OCI-LY7 (cell line): Measurements from ENCODE around the gene STYK1. TPM values are rescaled to one million over a fixed set of nuclear protein-coding genes. Genes with fewer than 3 reads are reported as not detected.
A peak's percentile ranks its signal among the peaks of the same experiment; 100 is the strongest.

Experiments used
- BruUV-seq: library from RNA; stranded (reverse); fragments of 400-500 nt; replicated peaks from 2 replicates; lab custom pipeline; 2021; lab: Mats Ljungman, UMichigan
- CTCF ChIA-PET: fragments of 300-600 bp; sonication (Branson Sonifier 250); formaldehyde crosslinking; loops from one replicate; lab custom pipeline; 2022; ENCODE audit warnings: antibody characterized with exemption; ENCODE audit not compliant: unreplicated experiment; lab: Charles Lee
- POLR2A ChIA-PET: fragments of 300-600 bp; sonication (Branson Sonifier 250); formaldehyde crosslinking; loops from one replicate; lab custom pipeline; 2022; ENCODE audit warnings: antibody characterized with exemption; lab: Charles Lee
- DNase-seq: peaks from one replicate; pipeline ENCODE4 v3.0.0-alpha.2; 2015; ENCODE audit warnings: low spot score
- H2AFZ ChIP-seq: fragments of 200-600 bp; sonication (generic), shearing (Covaris generic); 2 replicates; pipeline ENCODE4 v1.6.1; 2014; ENCODE audit warnings: mild to moderate bottlenecking, antibody characterized with exemption, low read length, moderate library complexity
- H3K27ac ChIP-seq: fragments of 200-600 bp; sonication (generic); 2 replicates; pipeline ENCODE4 v1.5.1; 2014; ENCODE audit warnings: mixed run types, low read depth, mild to moderate bottlenecking, moderate library complexity, low read length, inconsistent platforms; ENCODE audit not compliant: poor library complexity, severe bottlenecking
- H3K36me3 ChIP-seq: fragments of 200-600 bp; sonication (generic); 2 replicates; pipeline ENCODE4 v1.6.1; 2014; ENCODE audit warnings: mild to moderate bottlenecking, antibody characterized with exemption, low read length, moderate library complexity, mixed read lengths; ENCODE audit not compliant: insufficient read depth
- H3K4me1 ChIP-seq: fragments of 200-600 bp; sonication (generic); 2 replicates; pipeline ENCODE4 v1.5.1; 2014; ENCODE audit warnings: mild to moderate bottlenecking, low read length; ENCODE audit not compliant: insufficient read depth, poor library complexity, severe bottlenecking
- H3K4me2 ChIP-seq: fragments of 200-600 bp; sonication (generic); 2 replicates; pipeline ENCODE4 v1.6.1; 2014; ENCODE audit warnings: mild to moderate bottlenecking, low read length
- H3K4me3 ChIP-seq: fragments of 200-600 bp; sonication (generic); 2 replicates; pipeline ENCODE4 v1.5.1; 2014; ENCODE audit warnings: mild to moderate bottlenecking, low read depth, low read length; ENCODE audit not compliant: poor library complexity, severe bottlenecking
- H3K79me2 ChIP-seq: fragments of 200-600 bp; sonication (generic); 2 replicates; pipeline ENCODE4 v1.6.1; 2016; ENCODE audit warnings: low read depth, mild to moderate bottlenecking, low read length, moderate library complexity, mixed read lengths; ENCODE audit not compliant: insufficient read depth
- H3K9me2 ChIP-seq: fragments of 200-600 bp; sonication (generic); 2 replicates; pipeline ENCODE4 v1.6.1; 2016; ENCODE audit warnings: mild to moderate bottlenecking, low read length, mixed read lengths; ENCODE audit not compliant: insufficient read depth
- H3K9me3 ChIP-seq: fragments of 200-600 bp; sonication (generic); 2 replicates; pipeline ENCODE4 v1.6.1; 2014; ENCODE audit warnings: mild to moderate bottlenecking, mixed run types, low read length, mixed read lengths
- H4K20me1 ChIP-seq: fragments of 200-600 bp; sonication (generic); 2 replicates; pipeline ENCODE4 v1.6.1; 2014; ENCODE audit warnings: mild to moderate bottlenecking, antibody characterized with exemption, low read length, moderate library complexity, mixed read lengths; ENCODE audit not compliant: insufficient read depth
- CTCF ChIP-seq: fragments of 200-600 bp; sonication (generic); conservative IDR thresholded peaks from 2 replicates; pipeline ENCODE4 v1.5.1; 2014; ENCODE audit warnings: mild to moderate bottlenecking, antibody characterized with exemption, low read length, moderate library complexity, mixed read lengths
- EZH2phosphoT487 ChIP-seq: fragments of 200-600 bp; sonication (generic); IDR thresholded peaks from 2 replicates; pipeline ENCODE4 v1.6.1; 2018; ENCODE audit warnings: low read depth, borderline replicate concordance, mild to moderate bottlenecking, mixed run types, antibody characterized with exemption, low read length, moderate library complexity, mixed read lengths
- intact Hi-C: fragments of 100-400 bp; cut with micrococcal nuclease; formaldehyde crosslinking; loops from one replicate; pipeline ENCODE4 v1.10.0; 2022; ENCODE audit not compliant: unreplicated experiment
- total RNA-seq, 2 experiments: library from RNA; depleted of rRNA in 1 of 2; stranded (reverse); fragments of >200 nt in 1 of 2; shearing (Covaris generic) in 1 of 2; gene quantifications; 2 replicates each; pipeline ENCODE4 v1.2.3, GENCODE V29; 2014 to 2022

Gene STYK1
- total RNA-seq, 2 experiments from 2014 or later = not detected

GRCh38 chr12:10720974-10721650 lies 47.3 kb upstream of the STYK1 start:
- TF ChIP-seq CTCF = no peak
- TF ChIP-seq EZH2phosphoT487 = no peak
- Histone ChIP-seq H2AFZ (no peak overlapping the region), H3K4me3 (peak overlapping the region; percentile 80), H3K9me2 (no peaks in the 10 kb centered on the region), H3K9me3 (no peaks in the 10 kb centered on the region), H4K20me1 (peaks cover 19% of the 10 kb centered on the region; the same call in 1 of the 2 replicates), H3K27ac (no peak overlapping the region), H3K4me2 (peak overlapping the region; percentile 75), H3K79me2 (peaks cover 50% of the 10 kb centered on the region), H3K4me1 (peaks cover 28% of the 10 kb centered on the region), H3K36me3 (peaks cover 26% of the 10 kb centered on the region)
- ChIA-PET POLR2A (interaction anchor here (1.1 kb wide), 1 partner anchor 107 kb away, joined by 4 read pairs; the partner anchor contains the start of gene MAGOHB), CTCF (no interaction called here)
- BruUV-seq = TSS peak; percentile 36
- intact Hi-C loops = loop anchor here (5.0 kb wide), 1 partner anchor 2001 kb away; no protein-coding TSS in a partner anchor
- DNase-seq = no peak

- no peak for DNase-seq
- peaks cover 43% of the 10 kb centered on the region for H3K36me3 ChIP-seq
- H3K4me3 ChIP-seq = no peak overlapping the region
- intact Hi-C loops = no loop called here
- H3K9me2 ChIP-seq = no peaks in the 10 kb centered on the region
- H3K79me2 ChIP-seq = peaks cover 50% of the 10 kb centered on the region
- CTCF ChIA-PET = no interaction called here
- peaks cover 28% of the 10 kb centered on the region for H3K4me1 ChIP-seq
- no peaks in the 10 kb centered on the region for H3K9me3 ChIP-seq
- POLR2A ChIA-PET = interaction anchor here (1.1 to 3.1 kb wide), 5 partner anchors 8 to 106 kb away, joined by 3 to 9 read pairs (median 6); partner anchors contain the start of gene MAGOHB
- 0 out of 2 replicates have a peak overlapping the region, but pooled peaks have one; percentile 75 for H3K4me2 ChIP-seq
- no peak overlapping the region for H2AFZ ChIP-seq
- H4K20me1 ChIP-seq = peaks cover 19% of the 10 kb centered on the region; the same call in 1 of the 2 replicates
- no TSS peak for BruUV-seq
- TF ChIP-seq EZH2phosphoT487 = no peak
- TF ChIP-seq CTCF = no peak
- H3K27ac ChIP-seq = no peak overlapping the region
Observed at GRCh38 chr12:10719482-10719881, 45.6 kb upstream of the STYK1 start.
